Measurements from ENCODE around the gene CROCC2.

DNA sequence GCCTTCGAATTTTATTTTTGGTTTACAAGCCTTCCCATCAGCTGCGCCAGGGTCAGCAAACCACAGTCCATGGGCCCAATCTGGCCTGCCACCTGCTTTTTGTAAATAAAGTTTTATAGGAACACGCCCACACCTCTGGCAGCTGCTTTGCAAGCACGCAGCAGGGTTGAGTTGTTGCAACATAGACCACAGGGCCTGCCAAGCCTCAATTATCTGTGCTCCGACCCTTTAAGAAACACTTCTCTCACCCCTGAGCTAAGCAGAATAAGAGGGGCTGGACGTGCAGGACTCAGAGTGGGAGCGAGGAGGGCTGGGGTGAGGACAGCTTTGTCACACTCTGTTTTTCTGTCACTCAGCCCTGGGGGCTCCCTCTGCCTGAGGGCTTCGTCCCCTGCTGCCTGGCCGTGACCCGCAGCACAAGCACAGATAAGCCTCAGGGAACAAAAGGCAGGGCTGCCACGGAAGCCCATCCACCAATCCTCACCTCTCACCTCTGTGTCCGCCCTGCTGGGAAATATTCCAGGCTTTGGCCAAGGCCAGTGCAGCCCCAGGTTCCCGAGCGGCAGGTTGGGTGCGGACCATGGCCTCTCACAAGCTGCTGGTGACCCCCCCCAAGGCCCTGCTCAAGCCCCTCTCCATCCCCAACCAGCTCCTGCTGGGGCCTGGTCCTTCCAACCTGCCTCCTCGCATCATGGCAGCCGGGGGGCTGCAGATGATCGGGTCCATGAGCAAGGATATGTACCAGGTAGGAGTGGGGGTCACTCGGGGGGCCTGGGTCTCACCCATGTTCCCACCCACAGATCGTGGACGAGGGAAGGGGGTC lies 37.6 kb upstream of the CROCC2 start, which contains the start of gene AGXT:
- TF ChIP-seq POLR2A (IDR thresholded peaks at IDR 0.05; ENCODE audit: low read depth, low read length), result no peak
- TF ChIP-seq MYC (IDR thresholded peaks at IDR 0.05; ENCODE audit: insufficient read depth, insufficient read length, insufficient replicate concordance, low read length, severe bottlenecking), result no peak

Data from GM12878 (cell line).